Sigmoid colon (tissue), 4 donors: ENCODE measurements around the gene TARDBP.

Experiments used
- EP300 ChIP-seq, 4 donors: sonication (generic); formaldehyde crosslinking; IDR thresholded peaks; one replicate each; pipeline ENCODE4 v1.6.1; 2017; ENCODE audit warnings: antibody characterized with exemption in 4 of 4
- TF ChIP-seq, protein P1 (sequence below), 4 experiments: fragments of 450-650 bp in 3 of 4; fragments of 200-600 bp in 1 of 4; IDR thresholded peaks; one replicate each; pipeline ENCODE4 v1.5.1; 2016 to 2019; ENCODE audit warnings: antibody characterized with exemption in 4 of 4, mild to moderate bottlenecking in 3 of 4, moderate library complexity in 2 of 4

DNA sequence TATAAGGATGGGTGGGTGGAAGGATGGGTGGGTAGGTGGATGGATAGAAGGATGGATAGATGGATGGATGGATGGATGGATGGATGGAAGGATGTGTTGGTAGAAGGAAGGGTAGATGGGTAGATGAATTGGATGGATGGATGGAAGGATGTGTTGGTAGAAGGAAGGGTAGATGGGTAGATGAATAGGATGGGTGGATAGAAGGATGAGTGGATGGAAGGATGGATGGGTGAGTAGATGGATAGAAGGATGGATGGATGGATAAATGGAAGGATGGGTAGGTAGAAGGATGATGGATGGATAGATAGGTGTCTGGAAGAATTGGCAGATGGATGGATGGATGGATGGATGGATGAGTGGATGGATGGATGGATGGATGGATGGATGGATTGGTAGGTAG lies 28.6 kb downstream of the TARDBP start:
- TF ChIP-seq EP300 (IDR thresholded peaks at IDR 0.05): no peak
- TF ChIP-seq, protein P1, sequence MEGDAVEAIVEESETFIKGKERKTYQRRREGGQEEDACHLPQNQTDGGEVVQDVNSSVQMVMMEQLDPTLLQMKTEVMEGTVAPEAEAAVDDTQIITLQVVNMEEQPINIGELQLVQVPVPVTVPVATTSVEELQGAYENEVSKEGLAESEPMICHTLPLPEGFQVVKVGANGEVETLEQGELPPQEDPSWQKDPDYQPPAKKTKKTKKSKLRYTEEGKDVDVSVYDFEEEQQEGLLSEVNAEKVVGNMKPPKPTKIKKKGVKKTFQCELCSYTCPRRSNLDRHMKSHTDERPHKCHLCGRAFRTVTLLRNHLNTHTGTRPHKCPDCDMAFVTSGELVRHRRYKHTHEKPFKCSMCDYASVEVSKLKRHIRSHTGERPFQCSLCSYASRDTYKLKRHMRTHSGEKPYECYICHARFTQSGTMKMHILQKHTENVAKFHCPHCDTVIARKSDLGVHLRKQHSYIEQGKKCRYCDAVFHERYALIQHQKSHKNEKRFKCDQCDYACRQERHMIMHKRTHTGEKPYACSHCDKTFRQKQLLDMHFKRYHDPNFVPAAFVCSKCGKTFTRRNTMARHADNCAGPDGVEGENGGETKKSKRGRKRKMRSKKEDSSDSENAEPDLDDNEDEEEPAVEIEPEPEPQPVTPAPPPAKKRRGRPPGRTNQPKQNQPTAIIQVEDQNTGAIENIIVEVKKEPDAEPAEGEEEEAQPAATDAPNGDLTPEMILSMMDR (IDR thresholded peaks at IDR 0.05): no peak
